HG03457 (cell line): Measurements from ENCODE around the gene POLD2.
"Not testable (repeated sequence)": the region's sequence is repeated elsewhere in the genome, so short reads cannot be mapped to it uniquely, and the experiment has no call there.

ENCODE experiments used
- ATAC-seq: cut with Tn5 transposase; IDR thresholded peaks from one replicate; pipeline ENCODE4 v1.9.1; 2021; ENCODE audit warnings: moderate number of reproducible peaks; ENCODE audit not compliant: unreplicated experiment

Gene POLD2

DNA sequence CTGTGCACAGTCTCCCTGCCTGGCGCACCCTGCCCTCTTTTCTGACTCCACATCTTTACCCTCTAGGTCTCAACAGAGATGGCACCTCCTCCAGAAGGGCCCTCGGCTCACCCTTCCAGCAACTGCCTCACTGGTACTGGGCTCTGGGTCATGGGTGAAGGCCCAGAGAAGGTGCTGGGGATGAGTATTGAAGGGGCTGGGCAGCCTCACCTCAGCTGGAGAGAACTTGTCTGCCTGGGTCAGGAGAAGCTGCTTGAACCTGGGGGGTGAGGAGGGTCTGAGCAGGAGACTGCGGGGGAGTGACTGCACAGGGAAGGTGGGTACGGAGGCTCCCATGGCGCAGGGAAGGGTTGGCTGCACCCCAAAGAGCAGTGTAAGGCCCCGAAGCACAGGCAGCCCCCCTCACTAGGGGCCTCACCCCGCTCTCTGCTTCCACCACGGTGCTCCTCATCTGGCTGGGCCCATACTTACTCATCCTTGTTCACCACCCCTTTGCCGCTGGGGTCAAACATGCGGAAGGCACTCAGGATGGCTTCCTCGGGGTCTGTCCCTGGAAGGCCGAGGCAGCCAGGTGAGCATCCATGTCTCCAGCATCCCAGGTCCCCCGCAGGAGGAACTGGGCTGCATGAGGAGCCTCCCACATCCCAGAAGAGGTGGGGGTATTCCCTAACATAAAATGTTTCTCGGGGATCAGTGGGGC, 16.1 kb upstream of the POLD2 start:
- no peak for ATAC-seq

DNA sequence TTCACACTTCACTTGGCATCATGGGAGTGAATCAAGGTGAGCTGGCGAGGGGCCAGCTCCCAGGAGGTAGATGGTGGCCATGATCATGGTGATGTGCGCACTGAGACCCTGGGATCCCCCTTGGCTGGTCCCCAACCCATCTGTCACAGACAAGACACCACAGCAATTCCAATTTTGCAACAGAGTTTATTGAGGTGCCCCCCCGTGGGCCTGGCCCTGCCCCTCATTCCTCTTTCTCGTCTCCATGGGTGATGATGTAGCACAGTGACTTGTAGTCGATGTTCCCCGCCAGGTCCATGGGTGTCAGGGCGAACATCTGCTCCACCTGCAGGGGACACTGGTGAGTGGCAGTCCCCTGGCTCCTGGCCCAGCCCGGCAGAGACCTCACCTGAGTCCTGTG, 15.3 kb upstream of the POLD2 start:
- no peak for ATAC-seq

DNA sequence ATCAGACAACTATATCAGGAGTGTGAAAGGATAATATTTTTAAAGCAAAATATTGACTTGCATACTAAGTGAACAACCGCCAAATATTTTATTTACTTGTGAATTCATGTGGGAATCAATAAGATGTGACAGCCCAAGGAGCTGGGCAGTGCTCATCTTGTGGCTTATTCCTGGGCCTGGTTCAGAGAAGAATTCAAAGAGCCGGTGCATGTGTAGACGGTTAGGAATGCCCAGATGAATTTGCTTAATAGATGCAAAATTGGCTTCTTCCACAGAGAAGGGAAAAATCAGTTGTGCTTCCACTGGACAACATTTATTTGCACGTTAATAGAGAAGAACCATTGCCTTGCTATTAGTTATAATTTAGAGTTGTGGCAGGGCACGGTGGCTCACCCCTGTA, 13.4 kb upstream of the POLD2 start:
- ATAC-seq = no peak

DNA sequence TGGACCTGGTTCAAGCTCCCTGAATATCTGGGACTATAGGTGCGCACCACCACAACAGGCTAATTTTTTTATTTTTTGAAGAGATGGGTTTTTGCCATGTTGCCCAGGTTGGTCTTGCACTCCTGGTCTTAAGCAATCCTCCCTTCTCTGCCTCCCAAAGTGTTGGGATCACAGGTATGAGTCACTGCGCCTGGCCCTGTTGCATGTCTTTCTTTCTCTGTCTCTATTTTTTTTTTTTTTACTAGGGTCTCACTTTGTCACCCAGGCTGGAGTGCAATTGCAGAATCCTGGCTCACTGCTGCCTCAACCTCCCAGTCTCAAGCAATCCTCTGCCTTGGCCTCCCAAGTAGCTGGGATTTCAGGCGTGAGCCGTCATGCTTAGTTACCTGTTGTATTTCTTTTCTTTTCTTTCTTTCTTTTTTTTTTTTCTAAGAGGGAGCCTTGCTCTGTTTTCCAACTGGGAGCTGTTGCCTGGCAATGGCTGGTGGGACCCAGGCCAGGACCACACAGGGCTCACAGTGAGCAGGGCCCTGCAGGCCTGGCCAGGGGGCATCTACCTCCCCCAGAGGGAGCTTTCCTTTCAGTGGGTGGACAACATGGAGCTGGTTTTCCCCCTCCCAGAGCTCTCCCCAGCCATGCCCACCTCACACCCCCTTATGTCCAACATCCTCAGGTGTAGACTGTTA, 11.7 kb upstream of the POLD2 start:
- ATAC-seq = no peak

DNA sequence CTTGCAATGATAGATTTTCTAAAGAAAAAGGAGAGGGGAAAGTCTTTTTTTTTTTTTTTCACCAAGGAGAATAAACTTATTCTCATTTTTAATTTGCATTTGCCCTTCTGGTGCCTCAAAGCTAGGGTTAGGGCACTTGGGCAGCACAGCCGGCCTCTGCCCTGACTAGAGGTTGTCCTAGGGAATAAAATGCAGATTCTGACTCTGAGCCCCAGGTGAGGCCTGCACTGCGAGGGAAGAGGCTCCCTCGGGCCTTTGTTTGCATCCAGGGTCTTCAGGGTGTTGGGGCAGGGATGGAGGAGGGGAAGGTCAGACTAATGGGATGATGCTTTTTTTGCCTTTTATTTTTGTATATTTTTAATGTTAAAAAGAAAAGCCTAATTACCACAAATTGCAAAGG, 9.9 kb upstream of the POLD2 start:
- no peak for ATAC-seq

DNA sequence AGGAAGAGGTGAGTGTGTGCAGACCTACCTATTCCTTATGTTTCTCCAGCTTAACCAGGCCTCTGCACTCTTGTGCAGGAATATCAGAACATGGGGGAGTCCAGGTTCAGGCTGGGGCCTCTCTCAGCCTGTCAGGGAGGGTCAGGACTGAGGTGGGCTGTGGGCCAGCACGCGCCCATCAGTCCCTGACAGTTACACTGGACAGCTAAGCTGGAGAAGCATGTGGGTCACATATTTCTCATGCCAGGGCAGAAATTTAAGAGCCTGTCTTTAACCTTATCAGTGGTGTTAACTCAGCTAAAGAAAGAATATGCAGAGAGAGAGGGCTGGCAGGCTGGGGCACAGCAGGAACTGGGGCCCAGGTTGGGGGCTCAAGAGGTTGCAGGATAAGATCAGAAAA, 8.7 kb upstream of the POLD2 start:
- ATAC-seq = no peak

DNA sequence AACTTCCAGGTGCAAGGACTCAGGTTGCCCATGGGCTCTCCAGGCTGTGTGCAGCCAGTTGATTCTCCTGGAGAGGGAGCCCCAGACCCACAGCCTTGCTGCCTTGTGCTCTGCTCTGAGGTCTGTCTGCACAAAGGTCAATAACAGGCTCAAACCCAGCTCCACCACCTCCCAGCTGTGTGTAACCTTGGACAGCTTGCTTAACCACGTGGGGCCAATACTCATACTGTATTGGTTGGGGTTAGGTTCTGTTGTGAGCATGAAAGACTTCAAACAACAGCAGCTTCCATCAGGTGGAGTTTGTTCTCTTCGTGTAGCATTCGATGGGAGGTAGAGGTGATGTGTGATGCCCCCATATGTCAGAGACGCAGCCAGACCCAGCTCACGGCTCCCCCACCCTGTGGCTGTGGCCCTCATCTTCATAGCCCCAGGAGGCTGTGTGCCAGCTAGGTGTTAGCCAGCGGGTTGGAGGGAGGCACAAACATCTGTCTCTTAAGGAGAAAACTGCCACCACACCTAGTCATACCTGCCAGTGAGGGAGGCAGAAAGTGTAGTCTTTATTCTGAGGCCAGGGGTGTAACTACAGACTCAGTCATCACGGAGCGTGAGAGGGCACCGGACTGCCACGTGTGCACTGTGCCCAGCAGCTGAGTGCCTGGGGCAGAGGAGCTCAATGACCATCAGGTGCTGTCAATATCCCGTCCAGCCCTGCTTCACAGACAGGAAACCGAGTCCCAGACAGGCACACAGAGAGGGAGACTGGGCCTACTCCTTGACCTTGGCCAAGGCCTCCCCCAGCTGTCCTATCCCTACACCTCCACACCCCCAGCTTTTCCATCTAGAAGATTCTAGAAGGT, 8.1 kb upstream of the POLD2 start:
- ATAC-seq = no peak

DNA sequence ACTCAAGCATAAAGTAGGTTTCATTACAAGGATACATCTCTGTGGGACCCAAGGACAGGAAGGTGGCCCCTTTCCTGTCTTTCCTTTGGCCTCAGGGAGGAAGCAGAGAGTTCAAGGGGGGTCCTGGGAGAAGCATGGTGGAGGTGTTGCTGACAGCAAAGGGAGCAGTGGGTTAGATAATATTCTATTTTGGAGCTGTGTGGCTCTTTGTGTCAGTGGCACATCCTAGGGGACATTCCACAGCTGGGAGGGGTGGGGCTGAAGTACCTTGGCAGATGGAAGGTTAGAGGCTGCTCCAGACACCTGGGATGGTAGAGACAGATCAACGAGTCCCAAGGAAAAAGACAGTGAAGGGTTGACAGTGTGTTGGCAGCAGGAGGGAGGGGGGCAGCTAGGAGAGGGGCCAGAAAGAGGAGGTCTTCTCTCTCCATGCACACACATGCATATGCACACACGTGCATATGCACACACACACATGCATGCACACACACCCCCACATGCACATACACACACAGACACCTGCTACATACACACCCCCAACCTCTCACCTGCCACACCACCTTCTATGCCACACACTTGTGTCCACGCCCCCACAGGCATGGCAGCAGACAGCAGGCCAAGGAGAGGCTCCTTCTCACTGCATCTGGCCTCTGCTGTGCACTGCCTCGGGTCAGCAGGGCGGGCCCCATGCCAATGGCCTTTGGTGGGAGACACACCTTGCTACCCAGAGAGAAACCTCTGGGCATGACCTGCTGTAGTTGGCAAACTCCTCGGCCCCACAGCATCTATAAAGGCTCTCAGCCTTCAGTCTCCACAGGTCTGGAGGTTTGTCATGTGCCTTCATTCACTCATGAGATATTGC, 5.6 kb upstream of the POLD2 start:
- ATAC-seq = no peak

DNA sequence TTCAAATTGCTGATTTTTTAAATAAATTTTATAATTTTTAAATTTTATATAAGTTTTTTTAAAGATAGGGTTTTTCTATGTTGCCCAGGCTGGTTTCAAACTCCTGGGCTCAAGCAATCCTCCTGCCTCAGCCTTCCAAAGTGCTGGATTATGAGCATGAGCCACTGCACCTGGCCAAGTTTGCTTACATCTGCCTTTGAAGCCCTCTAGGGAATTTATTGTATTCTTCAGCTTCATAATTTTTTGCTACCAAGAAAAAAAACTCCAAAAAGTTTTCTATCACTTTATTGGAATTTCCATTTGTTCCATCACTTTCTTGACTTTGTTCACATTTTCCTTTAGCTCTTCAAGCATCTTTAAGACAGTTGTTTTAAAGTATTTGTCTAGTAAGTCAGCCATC, 3.8 kb upstream of the POLD2 start:
- ATAC-seq = no peak

DNA sequence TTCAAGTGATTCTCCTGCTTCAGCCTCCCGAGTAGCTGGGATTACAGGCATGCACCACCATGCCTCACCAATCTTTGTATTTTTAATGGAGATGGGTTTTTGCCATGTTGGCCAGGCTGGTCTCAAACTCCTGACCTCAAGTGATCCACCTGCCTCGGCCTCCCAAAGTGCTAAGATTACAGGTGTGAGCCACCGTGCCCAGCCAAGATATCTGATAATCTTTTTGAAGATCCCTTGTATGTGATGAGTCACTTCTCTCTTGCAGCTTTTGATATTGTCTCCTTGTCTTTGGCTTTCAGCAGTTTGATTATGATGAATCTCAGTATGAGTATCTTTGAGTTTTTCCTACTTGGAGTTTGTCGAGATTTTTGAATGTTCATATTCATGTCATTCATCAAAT, 3.2 kb upstream of the POLD2 start:
- ATAC-seq = not testable (repeated sequence)

DNA sequence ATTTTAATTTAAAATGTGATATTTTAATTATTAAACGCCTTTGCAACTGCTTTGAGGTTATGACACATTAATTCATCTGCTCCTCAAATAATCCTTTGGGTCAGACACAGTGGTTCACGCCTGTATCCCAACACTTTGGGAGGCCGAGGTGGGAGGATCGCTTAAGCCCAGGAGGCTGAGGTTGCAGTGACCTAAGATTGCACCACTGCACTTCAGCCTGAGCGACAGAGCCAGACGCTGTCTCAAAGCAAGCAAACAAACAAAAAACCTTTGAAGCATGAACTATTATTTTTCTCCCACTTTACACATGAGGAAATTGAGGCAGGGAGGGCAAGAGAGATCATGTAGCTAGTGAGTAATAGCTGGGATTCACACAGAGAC, 1.5 kb upstream of the POLD2 start:
- no peak for ATAC-seq

DNA sequence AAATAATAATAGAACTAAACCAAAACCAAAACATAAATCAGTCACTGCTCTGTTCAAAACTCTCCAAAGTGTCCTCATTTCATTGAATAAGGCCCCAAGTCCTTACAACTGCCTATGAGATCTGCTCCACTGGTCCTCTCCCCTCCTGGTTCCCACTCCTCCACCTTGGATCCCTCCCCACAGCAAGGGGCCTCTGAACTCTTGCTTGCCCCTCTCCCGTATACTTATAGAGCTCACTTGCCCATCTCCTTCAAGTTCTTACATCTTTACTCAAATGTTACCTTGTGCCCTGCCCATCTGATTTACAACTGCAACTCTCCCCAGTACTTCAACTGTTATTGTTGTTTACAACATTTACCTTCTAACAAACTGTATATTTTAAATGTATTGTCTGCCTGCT, 819 bp downstream of the POLD2 start:
- no peak for ATAC-seq

DNA sequence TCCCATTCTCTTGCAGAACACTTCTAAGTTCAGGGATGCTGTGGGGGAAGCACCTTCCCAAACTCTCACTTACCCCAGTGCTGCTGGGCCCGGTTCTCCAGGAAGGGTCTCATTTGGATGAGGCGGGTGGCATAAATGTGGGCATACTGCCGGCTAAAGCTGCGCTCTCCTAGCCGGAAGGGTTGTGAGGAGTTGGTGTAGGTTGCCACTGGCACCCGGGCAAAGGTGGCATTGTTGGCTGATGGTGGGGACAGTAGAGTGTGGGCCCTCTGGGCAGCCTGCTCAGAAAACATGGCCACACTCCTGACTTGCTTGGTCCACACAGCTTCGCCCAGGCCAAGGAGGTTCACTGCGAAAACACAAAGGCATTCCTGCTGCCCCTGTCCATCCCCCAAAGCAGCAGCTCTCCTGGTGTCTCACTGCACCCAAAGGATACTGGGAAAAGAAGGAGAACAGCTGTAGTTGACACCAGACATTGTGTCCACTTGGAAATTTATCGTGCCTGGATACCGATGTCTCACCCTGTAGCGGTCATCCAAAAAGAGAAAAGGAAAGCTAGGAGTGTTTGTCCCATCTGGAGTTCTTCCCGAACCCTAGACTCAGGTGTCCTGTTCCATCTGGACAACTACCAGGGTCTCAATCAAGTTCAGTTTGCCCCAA, 1.5 kb downstream of the POLD2 start:
- ATAC-seq = no peak

DNA sequence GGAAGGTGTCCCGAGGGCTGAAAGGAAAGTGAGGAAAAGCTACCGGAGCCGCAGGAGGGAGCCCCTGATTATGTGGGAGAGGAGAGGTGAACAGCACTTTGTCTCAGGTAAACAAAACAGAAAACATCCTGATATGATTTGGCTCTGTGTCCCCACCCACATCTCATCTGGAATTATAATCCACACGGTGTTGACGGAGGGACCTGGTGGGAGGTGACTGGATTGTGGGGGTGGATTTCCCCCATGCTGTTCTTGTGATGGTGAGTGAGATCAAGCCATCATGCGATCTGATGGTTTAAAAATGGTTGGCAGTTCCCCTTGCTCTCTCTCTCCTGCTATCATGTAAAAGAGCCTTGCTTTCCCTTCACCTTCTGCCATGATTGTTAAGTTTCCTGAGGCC, 3.0 kb downstream of the POLD2 start:
- no peak for ATAC-seq

DNA sequence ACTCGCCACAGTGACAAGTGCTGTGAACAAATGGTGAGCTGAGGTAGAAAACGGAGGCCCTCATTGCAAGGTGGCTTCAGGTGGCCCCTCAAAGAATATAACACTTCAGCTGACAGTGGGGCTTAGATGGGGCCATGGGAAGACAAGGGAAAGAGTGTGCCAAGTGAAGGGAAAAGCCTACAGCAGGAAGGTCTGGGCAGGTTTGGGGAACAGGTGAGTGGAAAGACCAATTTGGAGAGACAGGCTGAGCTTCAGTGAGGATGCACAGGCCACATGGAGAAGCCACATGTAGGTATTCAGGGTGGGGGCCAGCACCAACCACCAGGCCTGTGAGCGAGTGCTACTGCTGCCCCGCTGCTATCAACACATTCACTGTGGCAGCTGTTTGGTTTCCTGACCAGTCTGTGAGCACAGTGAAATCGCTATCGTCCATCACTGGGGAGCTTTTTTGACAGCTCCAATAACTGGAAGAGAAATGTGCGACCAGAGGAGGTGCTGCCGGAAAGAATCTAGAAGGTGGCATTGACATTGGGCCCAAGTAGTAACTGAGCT, 3.4 kb downstream of the POLD2 start:
- no peak for ATAC-seq

DNA sequence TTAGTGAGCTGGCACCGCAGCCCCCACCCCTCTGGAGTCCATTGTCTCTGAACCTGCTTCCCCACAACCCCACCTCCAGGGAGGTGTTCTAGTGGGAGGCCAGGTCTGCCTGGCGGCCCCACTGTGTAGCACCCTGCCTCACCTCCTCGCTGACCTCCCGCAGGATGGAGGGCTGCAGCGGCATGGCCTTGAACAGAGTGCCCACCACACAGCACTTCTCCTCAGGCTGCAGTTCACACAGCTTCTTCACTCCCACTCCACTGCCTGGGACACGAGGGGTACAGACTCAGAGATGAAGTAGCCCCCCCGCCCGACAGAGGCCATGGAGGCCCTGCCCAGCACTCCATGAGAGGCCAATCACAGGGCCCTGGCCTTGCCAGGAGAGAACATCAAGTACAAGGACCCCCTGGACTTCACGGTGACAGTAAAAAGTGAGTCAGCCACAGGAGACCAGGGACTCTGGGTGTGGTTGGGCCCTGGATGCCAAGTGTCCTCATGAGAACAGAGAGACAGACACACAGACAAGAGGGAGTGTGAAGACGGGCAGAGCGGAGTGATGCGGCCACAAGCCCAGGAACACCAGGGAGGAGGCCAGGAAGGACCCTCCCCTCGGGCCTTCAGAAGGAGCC, 5.4 kb downstream of the POLD2 start:
- ATAC-seq = no peak

DNA sequence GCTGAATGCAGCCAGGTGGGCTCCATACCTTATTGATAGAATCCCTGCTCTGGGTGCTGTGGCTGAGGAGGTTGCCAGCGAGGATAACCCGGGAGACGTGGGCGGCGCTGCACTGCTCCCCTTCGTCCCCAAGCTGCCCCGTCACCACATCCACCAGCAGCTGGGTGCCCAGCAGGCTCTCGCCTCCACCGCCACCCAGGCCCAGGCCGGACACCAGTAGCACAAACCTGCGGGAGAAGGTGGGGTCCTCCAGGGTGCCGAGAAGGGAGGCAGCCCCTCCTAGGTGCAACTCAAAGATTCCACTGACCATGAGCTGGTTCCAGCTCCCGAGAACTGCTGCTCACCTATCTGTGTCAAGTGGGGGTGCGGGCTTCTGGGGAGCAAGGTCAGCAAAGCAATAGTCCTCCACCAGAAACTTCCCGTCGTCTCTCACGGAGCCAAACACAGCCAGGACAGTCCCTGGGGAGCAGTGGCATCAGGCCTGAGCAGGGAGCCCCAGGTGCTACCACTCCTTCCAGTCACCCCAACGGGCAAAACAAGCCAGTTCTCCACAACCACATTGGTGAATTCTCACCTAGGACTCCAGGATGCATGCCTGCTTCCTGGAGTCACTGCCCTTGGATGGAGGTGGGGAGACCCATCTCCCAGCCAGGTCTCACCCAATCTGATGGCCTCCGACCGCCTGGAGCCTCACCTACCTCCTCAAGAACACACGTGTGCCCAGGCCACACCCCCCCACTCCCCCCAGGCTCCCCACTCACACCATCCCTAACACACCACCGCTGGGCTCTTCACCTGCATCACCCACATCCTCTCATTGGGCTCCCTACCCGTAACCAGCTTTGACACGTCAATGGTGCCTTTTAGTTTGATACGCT, 6.3 kb downstream of the POLD2 start:
- ATAC-seq = no peak

DNA sequence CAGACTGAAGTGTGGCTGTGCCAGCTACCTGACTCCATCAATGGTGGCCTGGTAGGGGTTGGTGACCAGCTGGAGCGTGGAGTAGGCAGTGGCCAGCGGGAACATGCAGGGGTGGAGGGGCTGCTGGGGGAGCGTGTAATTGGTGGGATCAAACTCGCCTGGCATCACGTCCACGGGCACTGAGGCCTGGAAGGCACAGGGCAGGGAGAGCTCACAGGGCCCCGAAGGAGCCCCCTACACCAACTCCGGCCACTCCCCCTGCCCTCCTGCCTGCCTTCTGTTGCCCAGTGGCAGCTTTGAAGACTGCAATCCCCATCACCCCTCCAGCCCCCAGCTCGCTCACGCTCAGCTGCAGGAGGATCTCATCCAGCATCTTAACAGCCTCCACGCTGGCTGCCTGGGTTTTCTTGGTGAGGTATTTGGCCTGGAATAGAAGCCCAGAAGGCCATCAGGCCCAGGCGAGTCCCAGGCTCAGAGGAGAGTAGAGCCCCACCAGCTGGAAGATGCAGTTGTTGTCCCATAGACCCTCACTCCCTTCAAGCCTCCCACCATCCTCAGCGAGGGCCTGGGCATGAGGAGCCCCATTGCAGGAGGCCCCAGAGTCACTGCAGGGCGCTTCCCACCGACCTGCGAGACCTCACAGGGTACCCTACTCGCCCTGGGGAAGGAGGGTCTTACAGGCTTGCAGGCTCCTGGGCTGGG, 7.1 kb downstream of the POLD2 start:
- no peak for ATAC-seq
